AG04449 (cell line): ENCODE data around the gene SIGLEC5.

ENCODE experiments used
- CTCF ChIA-PET: fragments of 350-600 bp; formaldehyde crosslinking; extraction: SDS; loops from one replicate; lab custom pipeline; 2021; ENCODE audit warnings: antibody characterized with exemption; lab: Yijun Ruan, JAX
- POLR2A ChIA-PET: fragments of 400-600, 350-600 bp; formaldehyde crosslinking; extraction: SDS; loops from one replicate; lab custom pipeline; 2020; ENCODE audit warnings: antibody characterized with exemption, inconsistent platforms; lab: Yijun Ruan, JAX
- DNase-seq: peaks from one replicate; pipeline ENCODE4 v3.0.0-alpha.2; 2010; ENCODE audit warnings: low read depth, low spot score
- H3K4me3 ChIP-seq: 2 replicates; pipeline ENCODE4 v1.5.1; 2011; ENCODE audit warnings: low read depth, mild to moderate bottlenecking, control low read depth, low read length
- CTCF ChIP-seq: IDR thresholded peaks from one replicate; pipeline ENCODE4 v1.5.1; 2011; ENCODE audit warnings: mild to moderate bottlenecking, moderate library complexity, low read length, control low read depth, inconsistent platforms; ENCODE audit not compliant: insufficient read depth; ENCODE audit errors: missing control alignments

The SIGLEC5 gene

GRCh38 chr19:51567583-51567982 is 62.6 kb downstream of the SIGLEC5 start:
- DNase-seq = no peak
- ChIA-PET POLR2A (no interaction called here), CTCF (no interaction called here)
- H3K4me3 ChIP-seq = no peak overlapping the region
- no peak for TF ChIP-seq CTCF

GRCh38 chr19:51566489-51567100 is 63.6 kb downstream of the SIGLEC5 start:
- POLR2A ChIA-PET = no interaction called here
- no peak overlapping the region for H3K4me3 ChIP-seq
- no peak for DNase-seq
- CTCF ChIA-PET = interaction anchor here (1.0 kb wide), 1 partner anchor 51 kb away, joined by 3 read pairs; no protein-coding TSS in a partner anchor
- TF ChIP-seq CTCF = no peak

- no peak overlapping the region for H3K4me3 ChIP-seq
- POLR2A ChIA-PET = no interaction called here
- no peak for DNase-seq
- CTCF ChIA-PET = interaction anchor here (1.0 kb wide), 1 partner anchor 50 kb away, joined by 3 read pairs; no protein-coding TSS in a partner anchor
- TF ChIP-seq CTCF = no peak
Observed at GRCh38 chr19:51565583-51565982, 64.6 kb downstream of the SIGLEC5 start.

- no peak for TF ChIP-seq CTCF
- CTCF ChIA-PET = no interaction called here
- POLR2A ChIA-PET = no interaction called here
- no peak overlapping the region for H3K4me3 ChIP-seq
- no peak for DNase-seq
Observed at GRCh38 chr19:51564791-51565190, 65.4 kb downstream of the SIGLEC5 start.
